Stimulated activated CD4-positive, alpha-beta T cell treated with anti-CD3 and anti-CD28 coated beads, Interleukin-2, amount 100 ng/mL, for 4 hours (primary cell): Measurements from ENCODE around the gene PTCD1.
A peak's percentile ranks its signal among the peaks of the same experiment; 100 is the strongest.
"Not testable (repeated sequence)": the region's sequence is repeated elsewhere in the genome, so short reads cannot be mapped to it uniquely, and the experiment has no call there.

ENCODE experiments used
- DNase-seq: peaks from one replicate; pipeline ENCODE4 v3.0.0-alpha.2; 2020; ENCODE audit warnings: low read depth

PTCD1 gene

DNA sequence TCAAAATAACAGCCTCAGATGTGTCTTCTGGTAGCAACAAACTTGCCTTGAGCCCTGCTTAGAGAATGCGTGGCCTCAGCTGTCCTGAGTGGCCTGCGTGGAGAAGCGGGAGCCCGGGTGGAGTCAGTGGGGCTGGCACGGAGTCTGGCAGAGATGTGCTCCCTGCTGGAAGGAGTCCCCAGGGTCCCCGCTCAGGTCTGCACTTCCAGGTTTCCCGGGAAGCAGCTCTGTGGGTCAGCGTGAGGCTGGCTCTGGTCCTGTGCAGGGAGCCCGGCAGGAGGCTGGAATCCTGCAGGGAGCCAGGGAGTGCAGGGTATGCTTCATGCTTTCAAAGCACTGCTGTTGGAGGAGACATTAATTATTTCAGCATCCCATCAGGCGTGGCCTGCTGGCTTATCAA, 10.3 kb upstream of the PTCD1 start:
- no peak for DNase-seq

DNA sequence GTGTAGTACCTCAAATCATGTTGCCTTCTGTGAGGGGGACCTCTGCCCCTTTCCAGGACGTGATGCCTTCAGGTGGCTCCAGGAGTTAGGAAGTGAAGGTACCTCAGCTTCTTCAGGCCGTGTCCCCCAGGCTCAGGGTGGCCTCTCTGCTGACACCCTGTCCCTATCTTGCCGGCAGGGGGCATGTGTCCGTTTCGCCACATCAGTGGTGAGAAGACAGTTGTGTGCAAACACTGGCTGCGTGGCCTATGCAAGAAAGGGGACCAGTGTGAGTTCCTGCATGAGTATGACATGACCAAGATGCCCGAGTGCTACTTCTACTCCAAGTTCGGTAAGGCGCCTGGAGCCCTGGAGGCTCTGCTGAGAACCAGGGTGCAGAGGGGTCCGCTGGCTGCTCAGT, 9.3 kb upstream of the PTCD1 start:
- no peak for DNase-seq

DNA sequence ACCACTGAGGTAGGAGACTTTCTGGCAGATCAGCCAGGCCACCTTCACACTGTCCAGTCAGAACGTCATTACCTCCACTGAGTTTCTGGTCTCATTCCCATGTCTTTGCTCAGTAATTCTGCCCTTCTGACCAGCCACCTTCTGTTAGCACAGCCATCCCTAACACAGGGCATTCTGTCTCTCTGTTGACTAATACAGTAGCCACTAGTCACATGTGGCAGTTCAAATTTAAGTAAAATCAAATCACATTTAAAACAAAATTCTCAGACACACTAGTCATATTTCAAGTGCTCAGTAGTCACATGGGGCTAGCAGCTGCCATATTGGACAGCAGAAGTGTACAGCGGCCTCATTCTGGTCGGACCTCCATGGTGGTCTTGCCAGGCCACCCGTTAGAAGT, 7.5 kb upstream of the PTCD1 start:
- no peak for DNase-seq

DNA sequence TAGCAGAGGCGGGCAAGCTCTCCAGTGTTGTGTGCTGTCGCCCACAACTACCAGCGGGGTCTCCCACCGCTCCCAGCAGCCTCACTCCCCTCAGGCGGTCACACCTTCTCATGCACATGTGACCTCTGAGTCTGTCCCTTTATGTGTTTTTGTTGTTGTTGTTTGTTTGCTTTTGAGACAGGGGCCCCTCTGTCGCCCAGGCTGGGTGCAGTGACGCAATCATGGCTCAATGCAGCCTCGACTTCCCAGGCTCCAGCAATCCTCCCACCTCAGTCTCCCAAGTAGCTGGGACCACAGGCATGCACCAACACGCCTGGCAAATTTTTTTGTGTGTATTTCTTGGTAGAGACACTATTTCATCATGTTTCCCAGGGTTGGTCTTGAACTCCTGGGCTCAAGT, 1.6 kb upstream of the PTCD1 start:
- DNase-seq, result no peak

DNA sequence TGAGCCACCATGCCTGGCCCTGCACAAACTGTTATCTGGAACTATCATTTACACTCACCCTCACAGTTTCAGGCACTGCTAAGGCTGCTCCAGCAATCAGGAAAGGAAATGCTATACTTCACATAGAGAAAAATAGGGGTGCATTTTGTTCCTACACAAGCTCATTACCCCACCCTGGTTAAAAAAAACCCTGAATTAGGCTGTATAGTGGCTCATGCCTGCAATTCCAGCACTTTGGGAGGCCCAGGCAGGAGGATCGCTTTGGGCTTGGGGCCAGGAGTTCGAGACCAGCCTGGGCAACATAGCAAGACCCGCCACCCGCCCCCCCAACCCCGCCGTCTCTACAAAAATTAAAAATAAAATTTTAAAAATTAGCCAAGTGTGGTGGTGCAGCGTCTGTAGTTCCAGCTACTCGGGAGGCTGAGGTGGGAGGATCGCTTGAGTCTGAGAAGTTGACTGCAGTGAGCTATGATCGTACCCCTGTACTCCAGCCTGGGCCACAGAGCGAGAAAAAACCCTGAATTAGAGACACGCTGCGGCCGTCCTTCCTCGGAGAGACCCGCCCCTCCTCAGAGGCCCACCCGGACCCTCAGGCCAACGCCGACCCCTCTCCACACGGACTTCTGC, 539 bp downstream of the PTCD1 start:
- DNase-seq, result no peak

DNA sequence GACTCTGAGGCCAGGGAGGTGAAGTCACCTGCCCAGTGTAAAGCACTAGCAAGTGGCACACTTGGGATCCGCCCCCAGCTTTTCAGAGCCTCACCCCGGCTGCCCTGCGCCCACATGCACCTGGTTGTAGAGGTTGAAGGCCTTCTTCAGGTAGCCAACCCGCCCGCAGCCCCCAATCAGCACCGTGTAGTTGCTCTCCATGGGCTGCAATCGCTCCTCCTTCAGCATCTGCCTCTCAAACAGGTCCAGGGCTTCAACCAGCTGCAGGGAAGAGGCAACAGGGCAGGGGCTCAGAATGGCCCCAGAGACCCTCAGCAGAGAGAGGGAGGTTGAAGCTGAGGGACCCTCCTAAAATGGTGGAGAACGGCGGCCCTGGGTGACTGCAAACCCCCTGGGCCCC, 5.4 kb downstream of the PTCD1 start:
- DNase-seq, result no peak

DNA sequence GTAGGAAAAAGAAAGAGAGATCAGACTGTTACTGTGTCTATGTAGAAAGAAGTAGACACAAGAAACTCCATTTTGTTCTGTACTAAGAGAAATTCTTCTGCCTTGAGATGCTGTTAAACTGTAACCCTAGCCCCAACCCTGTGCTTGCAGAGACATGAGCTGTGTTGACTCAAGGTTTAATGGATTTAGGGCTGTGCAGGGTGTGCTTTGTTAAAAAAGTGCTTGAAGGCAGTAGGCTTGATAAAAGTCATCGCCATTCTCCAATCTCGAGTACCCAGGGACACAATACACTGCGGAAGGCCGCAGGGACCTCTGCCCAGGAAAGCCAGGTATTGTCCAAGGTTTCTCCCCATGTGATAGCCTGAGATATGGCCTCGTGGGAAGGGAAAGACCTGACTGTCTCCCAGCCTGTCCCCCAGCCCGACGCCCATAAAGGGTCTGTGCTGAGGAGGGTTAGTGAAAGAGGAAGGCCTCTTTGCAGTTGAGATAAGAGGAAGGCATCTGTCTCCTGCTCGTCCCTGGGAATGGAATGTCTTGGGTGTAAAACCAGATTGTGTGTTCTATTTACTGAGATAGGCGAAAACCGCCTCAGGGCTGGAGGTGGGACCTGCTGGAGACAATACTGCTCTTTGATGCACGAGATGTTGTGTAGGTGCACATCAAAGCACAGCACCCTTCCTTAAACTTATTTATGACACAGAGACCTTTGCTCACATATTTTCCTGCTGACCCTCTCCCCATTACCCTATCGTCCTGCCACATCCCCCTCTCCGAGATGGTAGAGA, 6.7 kb downstream of the PTCD1 start:
- DNase-seq, result not testable (repeated sequence)

DNA sequence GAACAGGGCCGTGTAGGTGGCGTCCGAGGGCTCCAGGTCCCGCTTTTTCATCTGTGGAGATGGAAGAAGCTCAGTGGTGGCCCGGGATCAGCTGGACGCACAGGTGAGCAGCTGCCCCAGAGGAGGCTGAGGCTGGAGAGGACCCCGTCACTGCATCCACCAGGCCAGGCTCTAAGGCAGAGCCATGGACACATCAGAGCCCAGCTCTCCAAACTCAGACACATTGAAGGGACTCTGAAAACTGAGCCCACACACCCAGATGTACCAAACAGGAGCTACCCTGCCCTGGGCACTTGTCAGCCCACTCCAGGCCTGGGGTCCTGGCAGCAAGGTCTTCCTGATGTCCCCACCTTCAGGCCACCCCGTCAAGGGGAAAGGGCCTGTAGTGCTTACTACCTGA, 8.8 kb downstream of the PTCD1 start:
- DNase-seq, result no peak

DNA sequence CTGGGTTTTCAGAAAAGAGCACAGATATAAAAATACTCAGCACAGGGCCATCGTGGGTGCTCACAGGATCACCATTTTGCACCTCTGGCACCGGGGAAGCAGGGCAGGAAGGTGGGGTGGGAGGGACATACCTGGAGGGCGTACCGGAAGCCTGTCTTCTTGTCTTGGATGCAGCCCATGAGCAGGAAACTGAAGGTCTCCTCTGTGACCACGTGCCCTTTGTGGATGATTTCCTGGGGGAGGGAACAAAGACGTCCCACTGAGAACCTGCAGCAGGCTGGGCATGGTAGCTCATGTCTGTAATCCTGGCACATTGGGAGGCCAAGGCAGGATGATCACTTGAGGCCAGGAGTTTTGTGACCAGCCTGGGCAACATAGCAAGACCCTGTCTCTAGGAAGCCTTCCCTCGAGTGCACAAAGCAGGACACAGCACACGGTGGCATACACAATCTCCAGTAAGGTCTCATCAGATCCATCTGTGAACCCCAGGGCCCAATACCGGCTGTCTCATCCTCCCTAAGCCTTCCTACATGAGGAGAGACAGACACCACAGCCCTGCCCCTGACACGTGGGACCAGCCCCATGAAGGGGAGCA, 9.5 kb downstream of the PTCD1 start:
- no peak for DNase-seq

DNA sequence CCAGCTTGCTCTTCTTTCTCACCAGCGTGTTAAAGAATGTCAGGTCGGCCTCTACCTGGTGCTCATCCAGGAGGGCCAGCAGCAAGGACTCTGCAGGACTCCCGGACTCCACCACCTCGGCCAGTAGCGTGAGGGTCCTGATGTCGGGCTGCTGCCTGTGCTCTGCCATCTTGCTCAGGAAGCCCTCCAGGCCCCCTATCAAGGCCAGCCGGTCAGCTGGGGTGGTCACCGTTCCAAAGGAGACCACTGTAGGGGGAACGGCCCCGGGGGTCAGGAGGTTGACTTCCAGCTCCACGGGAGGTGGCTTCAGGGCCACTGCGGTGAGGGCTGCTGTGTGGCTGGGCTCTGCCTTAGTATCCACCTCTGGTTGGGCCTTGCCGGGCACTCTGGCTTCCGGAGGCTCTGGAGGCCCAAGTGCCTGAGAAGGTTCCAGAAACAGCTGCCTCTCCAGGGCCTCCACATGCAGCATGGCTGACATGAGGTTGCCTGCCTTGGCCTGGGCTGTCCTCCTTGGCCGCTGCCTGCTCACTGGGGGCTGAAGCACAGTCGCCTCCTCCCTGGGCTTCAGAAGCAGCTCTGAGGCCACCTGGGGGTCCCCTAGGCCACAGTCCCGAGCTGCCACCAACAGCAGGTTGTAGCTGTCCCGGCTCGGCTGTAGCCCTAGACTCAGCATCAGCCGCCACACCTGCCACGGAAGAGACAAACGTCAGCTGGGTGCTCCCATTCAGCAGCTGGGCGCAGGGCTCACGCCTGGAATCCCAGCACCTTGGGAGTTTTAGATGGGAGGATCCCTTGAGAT, 13.5 kb downstream of the PTCD1 start:
- no peak for DNase-seq

DNA sequence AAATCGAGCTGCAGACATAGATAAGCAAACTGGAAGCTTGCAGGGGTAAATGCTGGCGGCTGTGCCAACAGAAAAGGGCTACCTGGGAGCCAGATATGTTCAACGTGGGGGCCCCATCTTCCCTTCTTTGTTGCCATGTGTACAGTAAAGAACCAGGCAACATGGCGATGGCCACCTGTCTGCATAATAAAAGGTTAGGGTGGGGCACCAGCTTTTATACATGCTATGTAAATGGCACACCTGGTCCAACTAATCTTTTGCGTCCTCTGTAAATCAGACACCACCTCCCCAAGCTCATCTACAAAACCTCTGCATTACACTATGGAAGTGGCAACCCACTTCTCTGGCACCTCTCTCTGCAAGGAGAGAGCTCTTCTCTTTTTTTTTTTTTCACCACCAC, 16.0 kb downstream of the PTCD1 start:
- DNase-seq, result no peak

DNA sequence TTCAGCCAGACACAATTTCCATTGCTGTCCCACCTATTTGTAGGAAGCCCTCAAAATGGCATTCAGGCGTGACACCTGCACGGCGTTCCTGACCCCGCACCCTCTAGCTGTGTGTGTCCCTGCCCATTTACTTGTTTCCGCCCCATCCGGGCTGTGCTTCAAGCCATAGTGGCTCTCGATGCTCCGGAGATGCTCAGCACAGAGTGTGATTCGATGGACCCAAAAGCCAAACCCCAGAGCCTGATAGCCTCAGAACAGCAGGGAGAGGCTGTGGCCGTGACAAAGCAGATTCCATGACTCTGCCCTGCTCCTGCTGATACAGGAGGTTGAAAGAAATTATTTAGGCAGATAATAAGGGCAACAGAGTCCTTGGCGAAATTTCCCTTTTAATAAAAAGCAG, 16.4 kb downstream of the PTCD1 start:
- DNase-seq, result no peak

DNA sequence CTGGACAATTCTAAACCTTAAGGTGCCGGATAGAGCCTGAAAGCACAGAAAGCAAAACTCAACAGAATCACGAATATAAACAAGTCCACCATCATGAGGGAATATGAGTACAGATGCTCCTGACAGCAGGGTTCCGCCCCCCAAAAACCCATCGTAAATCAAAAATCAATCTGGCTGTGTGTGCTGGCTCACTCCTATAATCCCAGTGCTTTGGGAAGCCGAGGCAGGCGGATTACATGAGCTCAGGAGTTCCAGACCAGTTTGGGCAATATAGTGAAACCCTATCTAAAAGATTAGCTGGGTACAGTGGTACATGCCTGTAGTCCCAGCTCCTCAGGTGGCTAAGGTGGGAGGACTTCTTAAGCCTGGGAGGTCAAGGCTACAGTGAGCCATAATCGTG, 17.6 kb downstream of the PTCD1 start:
- DNase-seq, result no peak

DNA sequence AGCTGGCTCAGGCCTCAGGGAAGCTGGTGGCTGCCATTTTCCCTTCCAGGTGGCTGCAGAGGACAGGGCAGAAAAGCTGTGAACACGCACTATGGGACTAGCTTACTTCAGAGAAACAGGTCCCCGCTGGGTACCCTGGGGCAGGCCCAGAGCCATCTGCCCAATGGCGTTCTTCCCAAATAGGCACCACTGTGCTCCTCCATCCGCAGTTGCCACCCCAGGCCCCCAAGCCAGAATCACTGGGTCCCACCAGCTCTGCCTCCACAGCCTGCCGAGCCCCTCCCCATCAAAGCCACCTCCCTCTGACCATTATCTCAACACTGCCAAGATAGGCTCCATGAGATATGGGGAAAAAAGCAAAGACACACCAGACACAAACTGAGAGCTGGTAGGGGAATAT, 18.4 kb downstream of the PTCD1 start:
- DNase-seq, result no peak

DNA sequence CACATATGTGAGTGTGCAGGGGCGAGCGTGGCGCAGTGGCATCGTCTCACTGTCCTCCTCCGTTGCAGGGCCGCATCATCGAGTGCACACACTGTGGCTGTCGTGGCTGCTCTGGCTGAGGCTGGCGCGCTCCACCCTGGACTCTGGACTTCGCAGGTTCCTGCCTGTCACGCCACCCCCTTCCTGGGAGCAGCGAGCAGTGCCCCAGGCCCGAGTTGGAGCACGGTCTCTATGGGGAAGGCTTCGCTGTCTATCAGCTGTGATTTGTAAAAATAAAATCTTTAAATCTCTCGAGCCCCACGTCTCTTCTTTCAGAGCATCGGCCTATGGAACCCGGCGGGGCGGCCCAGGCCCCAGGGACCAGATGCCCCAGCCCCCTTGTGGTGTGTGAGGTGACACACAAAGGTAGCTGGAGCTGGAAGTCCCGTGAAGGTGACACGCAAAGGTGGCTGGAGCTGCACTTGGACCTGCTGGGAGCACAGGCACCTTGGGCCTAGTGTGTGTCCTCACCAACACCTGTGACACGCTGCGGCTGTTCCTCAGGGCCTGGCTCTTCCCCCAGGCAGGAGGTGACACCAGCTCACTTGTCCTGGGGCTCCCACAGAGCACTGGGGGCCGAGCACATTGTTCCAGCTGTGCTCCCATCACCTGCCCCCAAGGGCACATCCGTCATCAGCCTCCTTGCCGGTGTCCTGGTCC, 19.1 kb downstream of the PTCD1 start:
- no peak for DNase-seq

DNA sequence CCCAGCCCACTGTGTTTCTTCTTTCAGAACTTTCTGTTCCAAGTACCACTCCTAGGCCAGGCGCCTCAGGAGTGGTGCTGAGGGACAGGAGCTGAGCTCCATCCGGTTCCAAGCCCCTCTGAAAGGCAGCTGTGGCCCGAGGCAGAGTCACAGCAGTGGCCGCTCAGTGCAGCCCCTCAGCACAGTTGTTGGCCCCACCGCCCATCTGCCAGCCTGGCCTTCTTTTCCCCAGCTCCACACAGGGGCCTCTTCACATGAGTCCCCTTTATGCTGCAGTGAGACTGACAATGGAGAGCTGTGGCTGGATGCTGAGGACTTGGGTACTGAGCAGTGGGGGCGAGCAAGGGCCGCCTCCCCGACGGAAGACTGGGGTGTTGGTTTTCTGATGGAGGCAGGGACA, 20.3 kb downstream of the PTCD1 start:
- DNase-seq, result no peak

DNA sequence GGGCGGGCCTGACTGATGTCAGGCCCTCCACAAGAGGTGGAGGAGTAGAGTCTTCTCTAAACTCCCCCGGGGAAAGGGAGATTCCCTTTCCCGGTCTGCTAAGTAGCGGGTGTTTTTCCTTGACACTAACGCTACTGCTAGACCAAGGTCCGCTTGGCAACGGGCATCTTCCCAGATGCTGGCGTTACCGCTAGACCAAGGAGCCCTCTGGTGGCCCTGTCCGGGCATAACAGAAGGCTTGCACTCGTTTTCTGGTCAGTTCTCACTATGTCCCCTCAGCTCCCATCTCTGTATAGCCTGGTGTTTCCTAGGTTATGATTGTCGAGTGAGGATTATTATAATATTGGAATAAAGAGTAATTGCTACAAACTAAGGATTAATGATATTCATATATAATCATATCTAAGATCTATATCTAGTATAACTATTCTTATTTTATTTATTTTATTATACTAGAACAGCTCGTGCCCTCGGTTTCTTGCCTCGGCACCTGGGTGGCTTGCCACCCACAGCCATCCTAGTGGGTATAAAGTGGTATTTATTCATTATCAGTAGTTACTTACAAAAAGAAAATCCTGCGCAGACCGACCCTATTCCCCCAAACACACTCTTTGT, 23.0 kb downstream of the PTCD1 start:
- not testable (repeated sequence) for DNase-seq

DNA sequence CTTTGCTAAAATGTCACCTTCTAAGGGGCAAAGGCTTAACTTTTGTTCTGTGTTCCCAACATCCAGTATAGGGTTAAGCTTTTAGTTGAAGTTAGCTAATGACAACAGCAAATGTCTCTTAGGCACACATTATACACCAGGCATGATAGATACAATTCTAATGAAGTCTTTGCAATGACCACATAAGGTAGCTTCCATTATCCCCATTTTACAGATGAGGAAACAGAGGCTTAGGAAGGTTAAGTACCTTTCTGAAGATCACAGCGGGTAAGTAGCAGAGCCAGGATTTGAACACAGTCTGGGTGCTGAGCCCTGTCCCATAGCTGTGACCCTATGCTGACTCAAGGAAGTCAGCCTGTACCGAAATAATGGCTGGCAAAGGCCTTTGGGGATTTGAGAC, 28.0 kb downstream of the PTCD1 start:
- no peak for DNase-seq

DNA sequence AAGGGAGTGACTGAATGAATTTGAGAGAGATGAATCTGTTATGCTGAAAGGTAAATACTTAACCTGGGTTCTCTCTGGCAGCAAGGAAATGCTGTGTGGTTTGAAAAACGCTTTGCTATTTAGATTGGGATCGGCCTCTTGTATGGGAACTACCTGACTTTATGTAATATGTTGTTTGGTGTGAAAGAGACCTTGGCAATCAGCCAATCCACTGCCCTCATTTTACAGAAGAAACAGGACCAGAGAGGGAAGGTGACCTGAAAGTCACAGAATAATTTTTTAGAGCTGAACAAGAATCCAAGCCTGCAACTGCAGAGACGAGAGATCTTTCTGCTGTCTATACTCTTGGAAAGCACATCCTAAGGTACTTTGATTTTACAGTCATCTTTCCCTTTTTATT, 28.8 kb downstream of the PTCD1 start:
- no peak for DNase-seq

DNA sequence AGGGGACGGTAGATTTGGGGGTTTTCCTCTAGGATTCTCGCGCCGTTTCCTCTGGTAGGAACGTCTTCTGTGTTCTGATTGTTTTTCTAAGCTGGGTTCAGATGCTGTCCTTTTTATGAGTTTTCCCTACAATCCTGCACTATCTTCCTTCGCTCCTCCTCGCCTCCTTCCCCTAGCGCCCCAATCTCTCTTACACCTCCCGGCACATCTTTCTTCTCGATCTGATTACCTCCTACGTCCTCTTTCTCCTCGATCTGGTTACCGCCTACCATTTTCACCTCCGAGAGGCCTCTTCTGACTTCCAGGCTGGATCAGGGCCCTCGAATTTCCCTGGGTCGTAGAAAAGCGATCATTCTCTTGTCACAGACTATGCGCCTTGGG, 29.4 kb downstream of the PTCD1 start:
- DNase-seq, result no peak

DNA sequence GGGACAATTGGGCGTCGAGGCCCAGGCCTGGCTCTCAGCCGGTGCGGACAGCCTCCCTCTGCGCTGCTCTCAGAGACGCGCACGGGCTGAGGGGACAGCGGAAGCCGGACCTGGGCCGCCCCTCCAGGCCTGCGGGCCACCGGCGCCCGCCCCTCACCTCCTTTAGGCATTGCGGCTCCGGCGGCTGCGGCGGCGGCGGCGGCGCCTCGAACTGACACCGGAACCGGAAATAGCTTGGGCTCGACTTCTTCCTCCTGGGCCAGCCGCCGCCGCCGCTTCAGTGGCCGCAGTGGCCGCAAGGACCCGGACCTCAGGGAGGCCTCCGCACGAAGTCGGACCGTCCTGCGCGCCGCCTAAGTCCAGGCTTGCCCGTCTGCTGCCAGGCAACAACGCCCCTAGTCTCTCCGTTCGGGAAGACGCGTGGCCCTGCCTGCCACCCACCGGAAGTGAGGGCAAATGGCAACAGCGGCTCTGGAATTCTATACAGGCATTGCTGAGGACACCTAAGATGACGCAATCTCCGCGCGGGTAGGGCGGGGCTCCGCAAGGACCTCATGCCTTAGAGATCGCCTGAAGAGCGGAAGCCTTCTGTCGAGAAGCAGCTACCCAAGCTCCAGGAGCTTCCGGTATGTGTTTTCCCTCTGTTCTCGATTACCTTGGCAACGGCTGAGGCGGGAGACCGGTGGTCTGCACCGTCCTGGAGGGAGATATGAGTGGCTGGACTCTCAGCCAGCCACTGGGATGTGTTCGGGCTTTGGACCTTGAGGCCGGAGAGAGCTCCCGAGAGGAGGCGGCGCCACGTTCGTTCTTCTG, 30.0 kb downstream of the PTCD1 start, which contains the start of the genes BUD31 and PDAP1:
TSS of gene BUD31 (plus strand) at position 591 of the 813 bp plus-strand sequence. CDS start 2,124 bp downstream, outside the sequence.
TSS of gene PDAP1 (minus strand) at position 219 of the 813 bp plus-strand sequence. CDS start at position 170, 49 bp downstream.
- peak; percentile 89 for DNase-seq
